HL-60/S4 treated with phorbol 12-myristate 13-acetate at 8.2 ng/mL for 4 days and 3 days (cell line): ENCODE measurements around the gene ERN2.

Experiments
- in situ Hi-C: fragments of 300-500 bp; cut with MboI; formaldehyde crosslinking; loops from 2 replicates; pipeline ENCODE4 v1.15.0; 2022; ENCODE audit warnings: low sequenced_read_pairs

ERN2 gene

DNA sequence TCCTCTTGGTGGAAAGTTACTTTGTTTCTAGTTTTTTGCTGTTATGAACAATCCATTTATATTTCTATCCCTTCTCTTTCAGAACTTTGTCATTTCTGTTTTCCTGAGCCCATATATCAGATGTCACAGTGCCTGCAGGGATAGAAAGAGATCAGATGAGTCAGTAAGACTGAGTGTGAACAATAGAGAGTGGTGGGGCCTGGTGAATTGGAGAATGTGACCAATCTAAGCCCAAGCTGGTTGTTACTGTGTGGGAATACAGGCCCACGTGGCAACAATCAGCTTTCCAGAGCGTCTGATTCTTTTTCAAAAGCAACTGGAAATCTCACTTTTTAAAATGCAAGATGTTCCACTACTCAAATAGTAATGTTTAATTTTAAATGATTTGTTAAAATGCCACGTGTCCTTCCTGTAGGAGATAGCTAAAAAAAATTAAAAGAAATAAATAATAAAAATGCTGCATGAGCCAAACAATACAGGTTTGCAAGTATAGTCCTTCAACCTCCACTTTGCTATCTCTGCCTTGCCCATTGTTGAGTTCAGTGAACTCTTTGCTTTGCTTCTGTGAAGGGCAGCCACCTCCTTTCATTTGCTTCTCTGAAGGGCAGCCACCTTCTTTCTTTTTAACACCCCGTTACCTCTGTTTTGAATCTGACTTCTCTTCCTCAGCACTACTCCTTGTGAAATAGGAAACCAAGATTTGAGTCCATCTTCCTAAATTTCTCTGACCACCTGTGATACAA, 62.2 kb downstream of the ERN2 start:
- in situ Hi-C loops = no loop called here

DNA sequence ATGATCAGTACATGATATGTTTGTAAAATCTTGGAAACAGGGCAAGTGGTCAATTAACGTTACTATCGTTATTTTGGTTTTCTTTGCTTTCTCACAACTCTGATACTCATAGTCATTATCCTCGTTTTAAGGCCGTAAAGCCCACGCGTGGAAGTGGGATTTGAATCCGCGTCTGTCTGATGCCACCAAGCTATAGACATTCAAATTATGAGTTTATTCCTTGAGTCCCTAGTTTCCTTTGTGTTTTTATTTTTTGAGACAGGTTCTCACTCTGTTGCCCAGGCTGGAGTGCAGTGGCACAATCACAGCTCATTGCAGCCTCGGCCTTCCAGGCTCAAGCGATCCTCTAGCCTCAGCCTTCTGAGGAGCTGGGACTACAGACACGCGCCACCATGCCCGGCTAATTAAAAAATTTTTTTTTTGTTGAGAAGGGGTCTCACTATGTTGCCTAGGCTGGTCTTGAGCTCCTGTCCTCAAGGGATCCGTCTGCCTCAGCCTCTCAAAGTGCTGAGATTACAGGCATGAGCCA, 70.7 kb downstream of the ERN2 start:
- in situ Hi-C loops = no loop called here

DNA sequence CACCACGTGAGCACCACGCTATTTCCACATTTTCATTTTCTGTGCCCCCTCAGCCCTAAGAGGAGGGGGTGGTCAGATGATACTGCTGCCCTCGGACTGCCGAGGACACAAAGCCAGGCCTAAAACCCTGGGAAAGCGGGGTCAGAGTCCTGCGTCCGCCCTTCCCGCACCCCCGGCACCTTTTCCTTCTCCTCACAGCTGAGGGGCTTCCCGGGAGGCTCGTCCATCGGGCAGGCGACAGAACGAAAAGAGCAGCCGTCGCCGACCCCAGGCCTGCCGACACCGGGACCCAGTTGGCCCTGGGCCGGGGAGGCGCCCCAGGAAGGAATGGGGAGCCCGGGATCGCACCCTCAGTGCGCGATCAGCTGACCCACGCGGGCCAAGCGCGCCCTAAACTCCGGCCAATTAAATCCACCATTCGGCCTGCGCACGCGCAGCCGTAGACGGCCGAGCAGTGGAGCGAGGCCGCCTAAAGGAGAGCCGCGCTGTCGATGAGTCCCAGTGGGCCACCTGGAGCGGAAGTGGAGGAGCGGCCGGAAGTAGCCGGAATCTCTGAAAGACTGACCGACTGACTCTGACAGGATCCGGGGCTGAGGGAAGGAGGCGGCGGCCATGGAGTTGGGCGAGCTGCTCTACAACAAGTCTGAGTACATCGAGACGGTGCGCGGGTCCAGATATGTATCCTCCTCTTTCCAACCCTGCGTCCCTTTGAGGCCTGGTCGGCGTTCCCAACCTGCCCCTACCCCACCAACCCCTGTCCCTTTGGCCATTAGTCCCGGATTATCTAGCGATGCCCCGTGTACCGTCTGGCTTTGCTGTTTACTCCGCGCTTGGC, 71.9 kb downstream of the ERN2 start, which contains the start of the genes DCTN5 and PALB2:
DCTN5 (plus strand) TSS at position 536 of the 835 bp plus-strand sequence; CDS start at position 613, 77 bp downstream.
PALB2 (minus strand) TSS at position 380 of the 835 bp plus-strand sequence; CDS start at position 227, 153 bp downstream.
- in situ Hi-C loops = no loop called here

DNA sequence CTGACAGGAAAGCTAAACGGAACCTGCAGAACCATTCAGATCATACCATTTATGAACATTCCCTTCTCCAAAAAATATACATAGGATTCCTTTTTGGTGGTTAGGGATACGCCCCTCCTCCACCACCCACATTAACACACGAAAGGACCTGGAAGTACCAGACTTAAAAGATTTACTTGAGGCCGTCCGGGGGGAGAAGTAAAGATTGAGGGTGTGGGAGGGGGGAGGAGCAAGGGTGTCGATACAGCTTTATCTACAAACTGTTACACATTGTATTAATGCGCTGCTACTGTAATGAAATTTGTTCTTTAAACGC, 72.4 kb downstream of the ERN2 start:
- in situ Hi-C loops = no loop called here
